ENCODE measurements around the gene GPR141.

- TF ChIP-seq POLR2A (IDR thresholded peaks at IDR 0.05) (no peak), CTCF (IDR thresholded peaks at IDR 0.05) (no peak)
Observed at GRCh38 chr7:37673523-37673922, 10.0 kb upstream of the GPR141 start.
